Immature natural killer cell (primary cell): ENCODE results near the gene FBXO28. TPM values are rescaled to one million over a fixed set of nuclear protein-coding genes. Genes with fewer than 3 reads are reported as not detected.

Source experiments
- DNase-seq, 3 donors: peaks; one replicate each; pipeline ENCODE4 v3.0.0; 2022; ENCODE audit warnings: mixed read lengths in 1 of 3
- H3K27ac Mint-ChIP-seq, 6 donors: one replicate each; pipeline ENCODE4 v1.8.0; 2020; ENCODE audit warnings: mixed read lengths in 6 of 6, mild to moderate bottlenecking in 5 of 6, inconsistent platforms in 4 of 6, moderate library complexity in 3 of 6
- H3K27me3 Mint-ChIP-seq, 3 donors: one replicate each; pipeline ENCODE4 v1.8.0; 2020 to 2021; ENCODE audit warnings: low read depth in 3 of 3, mild to moderate bottlenecking in 3 of 3, mixed read lengths in 3 of 3, moderate library complexity in 3 of 3, inconsistent platforms in 1 of 3
- H3K36me3 Mint-ChIP-seq, 3 donors: one replicate each; pipeline ENCODE4 v1.8.0; 2020; ENCODE audit warnings: mixed read lengths in 3 of 3, inconsistent platforms in 2 of 3, mild to moderate bottlenecking in 2 of 3
- H3K4me1 Mint-ChIP-seq, 2 donors: one replicate each; pipeline ENCODE4 v1.8.0; 2020; ENCODE audit warnings: inconsistent platforms in 2 of 2, mild to moderate bottlenecking in 2 of 2, mixed read lengths in 2 of 2, moderate library complexity in 1 of 2
- H3K4me3 Mint-ChIP-seq, 5 donors: one replicate each; pipeline ENCODE4 v1.8.0; 2020; ENCODE audit warnings: mild to moderate bottlenecking in 5 of 5, mixed read lengths in 5 of 5, inconsistent platforms in 3 of 5, moderate library complexity in 3 of 5
- H3K9me3 Mint-ChIP-seq, 6 donors: one replicate each; pipeline ENCODE4 v1.8.0; 2020; ENCODE audit warnings: mild to moderate bottlenecking in 6 of 6, mixed read lengths in 6 of 6, inconsistent platforms in 4 of 6, moderate library complexity in 3 of 6
- polyA plus RNA-seq, 3 donors: library from polyadenylated mRNA; unstranded; fragments of 300-500 nt; fragmentation: Illumina TruSeq; gene quantifications; one replicate each; pipeline ENCODE4 v1.2.3, GENCODE V29; 2021

FBXO28 gene
- polyA plus RNA-seq, 3 donors from 2014 or later, result 7.5 to 19.3 (median 8.9) TPM

GRCh38 chr1:224084867-224085266 is 29.0 kb upstream of the FBXO28 start:
- no peak for DNase-seq
- no peaks in the 10 kb centered on the region for H3K9me3 Mint-ChIP-seq
- no peaks in the 10 kb centered on the region for H3K36me3 Mint-ChIP-seq
- no peak overlapping the region for H3K27ac Mint-ChIP-seq
- no peak overlapping the region for H3K4me3 Mint-ChIP-seq
- peaks cover 5 to 17% (median 12%) of the 10 kb centered on the region in 3 donors for H3K27me3 Mint-ChIP-seq
- no peaks in the 10 kb centered on the region for H3K4me1 Mint-ChIP-seq

GRCh38 chr1:224085421-224086108 is 28.3 kb upstream of the FBXO28 start:
- DNase-seq, result no peak
- H3K27me3 Mint-ChIP-seq, result peaks cover 5 to 14% (median 12%) of the 10 kb centered on the region in 3 donors
- H3K36me3 Mint-ChIP-seq, result no peaks in the 10 kb centered on the region
- H3K9me3 Mint-ChIP-seq, result no peaks in the 10 kb centered on the region
- no peaks in the 10 kb centered on the region for H3K4me1 Mint-ChIP-seq
- no peak overlapping the region for H3K27ac Mint-ChIP-seq
- no peak overlapping the region for H3K4me3 Mint-ChIP-seq

- Mint-ChIP-seq H3K4me1 (no peaks in the 10 kb centered on the region), H3K9me3 (no peaks in the 10 kb centered on the region), H3K27ac (no peak overlapping the region), H3K27me3 (peaks cover 5 to 11% (median 8%) of the 10 kb centered on the region in 3 donors), H3K4me3 (no peak overlapping the region), H3K36me3 (no peaks in the 10 kb centered on the region)
- DNase-seq, result no peak
These were observed 26.6 kb upstream of the FBXO28 start for GRCh38 chr1:224087286-224087794.

GRCh38 chr1:224089583-224089982 is 24.3 kb upstream of the FBXO28 start:
- no peaks in the 10 kb centered on the region for H3K4me1 Mint-ChIP-seq
- no peaks in the 10 kb centered on the region for H3K36me3 Mint-ChIP-seq
- no peak for DNase-seq
- H3K27ac Mint-ChIP-seq, result no peak overlapping the region
- no peak overlapping the region for H3K4me3 Mint-ChIP-seq
- H3K9me3 Mint-ChIP-seq, result no peaks in the 10 kb centered on the region
- peaks cover 3 to 9% (median 5%) of the 10 kb centered on the region in 3 donors for H3K27me3 Mint-ChIP-seq

GRCh38 chr1:224090116-224090515 is 23.8 kb upstream of the FBXO28 start:
- Mint-ChIP-seq H3K27ac (no peak overlapping the region), H3K36me3 (no peaks in the 10 kb centered on the region), H3K27me3 (peaks cover 3 to 9% (median 5%) of the 10 kb centered on the region in 3 donors), H3K4me3 (no peak overlapping the region), H3K9me3 (no peaks in the 10 kb centered on the region), H3K4me1 (no peaks in the 10 kb centered on the region)
- no peak for DNase-seq

- no peak for DNase-seq
- H3K9me3 Mint-ChIP-seq, result no peaks in the 10 kb centered on the region
- H3K4me1 Mint-ChIP-seq, result no peaks in the 10 kb centered on the region
- H3K27me3 Mint-ChIP-seq, result peaks cover 3 to 5% (median 4%) of the 10 kb centered on the region in 3 donors
- no peak overlapping the region for H3K4me3 Mint-ChIP-seq
- H3K36me3 Mint-ChIP-seq, result no peaks in the 10 kb centered on the region
- H3K27ac Mint-ChIP-seq, result no peak overlapping the region
These were observed 21.8 kb upstream of the FBXO28 start for GRCh38 chr1:224092111-224092510.

GRCh38 chr1:224092601-224093000 is 21.3 kb upstream of the FBXO28 start:
- no peaks in the 10 kb centered on the region for H3K36me3 Mint-ChIP-seq
- H3K4me3 Mint-ChIP-seq, result no peak overlapping the region
- H3K4me1 Mint-ChIP-seq, result no peaks in the 10 kb centered on the region
- no peak for DNase-seq
- H3K27me3 Mint-ChIP-seq, result peaks cover 3 to 5% (median 4%) of the 10 kb centered on the region in 3 donors
- H3K9me3 Mint-ChIP-seq, result no peaks in the 10 kb centered on the region
- H3K27ac Mint-ChIP-seq, result no peak overlapping the region

- Mint-ChIP-seq H3K4me1 (no peaks in the 10 kb centered on the region), H3K27ac (no peak overlapping the region)
These were observed 18.6 kb upstream of the FBXO28 start for GRCh38 chr1:224095339-224095738.

GRCh38 chr1:224095867-224096266 is 18.0 kb upstream of the FBXO28 start:
- Mint-ChIP-seq H3K4me3 (no peak overlapping the region), H3K36me3 (no peaks in the 10 kb centered on the region), H3K9me3 (no peaks in the 10 kb centered on the region)

More at GRCh38 chr1:224095339-224095738, 18.6 kb upstream of the FBXO28 start:
- Mint-ChIP-seq H3K9me3 (no peaks in the 10 kb centered on the region), H3K36me3 (no peaks in the 10 kb centered on the region), H3K27me3 (peaks cover 0 to 5% (median 3%) of the 10 kb centered on the region in 3 donors), H3K4me3 (no peak overlapping the region)
- DNase-seq, result no peak

GRCh38 chr1:224096773-224097172 is 17.1 kb upstream of the FBXO28 start:
- H3K27me3 Mint-ChIP-seq, result peaks cover 0 to 5% (median 3%) of the 10 kb centered on the region in 3 donors
- H3K27ac Mint-ChIP-seq, result no peak overlapping the region
- no peaks in the 10 kb centered on the region for H3K9me3 Mint-ChIP-seq
- no peaks in the 10 kb centered on the region for H3K4me1 Mint-ChIP-seq
- no peaks in the 10 kb centered on the region for H3K36me3 Mint-ChIP-seq
- no peak for DNase-seq
- H3K4me3 Mint-ChIP-seq, result no peak overlapping the region

More at GRCh38 chr1:224095867-224096266, 18.0 kb upstream of the FBXO28 start:
- no peak for DNase-seq
- H3K27ac Mint-ChIP-seq, result no peak overlapping the region
- peaks cover 0 to 5% (median 3%) of the 10 kb centered on the region in 3 donors for H3K27me3 Mint-ChIP-seq
- H3K4me1 Mint-ChIP-seq, result no peaks in the 10 kb centered on the region

- no peak overlapping the region for H3K27ac Mint-ChIP-seq
- H3K4me3 Mint-ChIP-seq, result no peak overlapping the region
- peaks cover 0 to 9% (median 3%) of the 10 kb centered on the region in 3 donors for H3K27me3 Mint-ChIP-seq
- H3K36me3 Mint-ChIP-seq, result no peaks in the 10 kb centered on the region
- H3K9me3 Mint-ChIP-seq, result no peaks in the 10 kb centered on the region
- H3K4me1 Mint-ChIP-seq, result no peaks in the 10 kb centered on the region
- no peak for DNase-seq
These were observed 15.9 kb upstream of the FBXO28 start for GRCh38 chr1:224098007-224098406.

- Mint-ChIP-seq H3K27ac (no peak overlapping the region), H3K9me3 (no peaks in the 10 kb centered on the region), H3K4me1 (no peaks in the 10 kb centered on the region), H3K36me3 (no peaks in the 10 kb centered on the region), H3K27me3 (peaks cover 7 to 16% (median 8%) of the 10 kb centered on the region in 3 donors), H3K4me3 (no peak overlapping the region)
- DNase-seq, result no peak
These were observed 7.2 kb upstream of the FBXO28 start for GRCh38 chr1:224106568-224107281.

- Mint-ChIP-seq H3K4me3 (no peak overlapping the region), H3K27ac (no peak overlapping the region), H3K4me1 (no peaks in the 10 kb centered on the region), H3K9me3 (no peaks in the 10 kb centered on the region), H3K27me3 (peaks cover 8 to 20% (median 8%) of the 10 kb centered on the region in 3 donors), H3K36me3 (no peaks in the 10 kb centered on the region)
- DNase-seq, result no peak
These were observed 6.7 kb upstream of the FBXO28 start for GRCh38 chr1:224107282-224107625.

- peaks cover 6 to 9% of the 10 kb centered on the region in 2 donors for H3K4me1 Mint-ChIP-seq
- peaks cover 8 to 17% (median 9%) of the 10 kb centered on the region in 3 donors for H3K27me3 Mint-ChIP-seq
- H3K4me3 Mint-ChIP-seq, result no peak overlapping the region
- no peaks in the 10 kb centered on the region for H3K9me3 Mint-ChIP-seq
- H3K27ac Mint-ChIP-seq, result no peak overlapping the region
- H3K36me3 Mint-ChIP-seq, result no peaks in the 10 kb centered on the region
- DNase-seq, result no peak
These were observed 4.9 kb upstream of the FBXO28 start for GRCh38 chr1:224108991-224109390.
